PC-3 (cell line): ENCODE data around the gene TPM4. TPM values are rescaled to one million over a fixed set of nuclear protein-coding genes. Genes with fewer than 3 reads are reported as not detected.

Experiments
- ATAC-seq: fragments of 200-7000 bp; cut with Tn5 transposase; 2 replicates; pipeline ENCODE4 v1.9.1; 2020; ENCODE audit warnings: mild to moderate bottlenecking, moderate library complexity
- BruUV-seq: library from RNA; stranded (reverse); fragments of 400-500 nt; replicated peaks from 2 replicates; lab custom pipeline; 2021; lab: Mats Ljungman, UMichigan
- CTCF ChIA-PET: fragments of 300-600 bp; sonication (Branson Sonifier 250); formaldehyde crosslinking; loops from one replicate; lab custom pipeline; 2022; ENCODE audit warnings: antibody characterized with exemption; lab: Charles Lee
- POLR2A ChIA-PET: fragments of 300-600 bp; sonication (Branson Sonifier 250); formaldehyde crosslinking; loops from one replicate; lab custom pipeline; 2022; ENCODE audit warnings: antibody characterized with exemption; ENCODE audit not compliant: unreplicated experiment; lab: Charles Lee
- DNase-seq: peaks from one replicate; pipeline ENCODE4 v3.0.0-alpha.2; 2015
- H2AFZ ChIP-seq: fragments of 300-600 bp; sonication (generic); 2 replicates; pipeline ENCODE4 v1.6.0; 2016; ENCODE audit warnings: antibody characterized with exemption, low read length
- H3F3A ChIP-seq: fragments of 300-600 bp; sonication (generic); one replicate; pipeline ENCODE4 v1.6.0; 2017; ENCODE audit warnings: antibody characterized with exemption, low read length, control low read depth, mild to moderate bottlenecking; ENCODE audit not compliant: unreplicated experiment
- H3K27ac ChIP-seq: fragments of 300-600 bp; sonication (generic); 2 replicates; pipeline ENCODE4 v1.5.1; 2016; ENCODE audit warnings: mild to moderate bottlenecking, low read length
- H3K27me3 ChIP-seq: fragments of 300-600 bp; sonication (generic); 2 replicates; pipeline ENCODE4 v1.6.1; 2016; ENCODE audit warnings: low read length, mixed read lengths
- H3K36me3 ChIP-seq: fragments of 300-600 bp; sonication (generic); 2 replicates; pipeline ENCODE4 v1.6.1; 2016; ENCODE audit warnings: low read depth, mixed run types, low read length, mixed read lengths
- H3K4me1 ChIP-seq: fragments of 300-600 bp; sonication (generic); 2 replicates; pipeline ENCODE4 v1.5.1; 2016; ENCODE audit warnings: low read length; ENCODE audit not compliant: insufficient read depth
- H3K4me2 ChIP-seq: fragments of 300-600 bp; sonication (generic); 2 replicates; pipeline ENCODE4 v1.6.0; 2016; ENCODE audit warnings: low read length
- H3K4me3 ChIP-seq: fragments of 300-600 bp; sonication (generic); 2 replicates; pipeline ENCODE4 v1.5.1; 2016; ENCODE audit warnings: mild to moderate bottlenecking, low read length, mixed read lengths
- H3K79me2 ChIP-seq: fragments of 300-600 bp; sonication (generic); 2 replicates; pipeline ENCODE4 v1.6.1; 2017; ENCODE audit warnings: low read length, mixed read lengths
- H3K9ac ChIP-seq: fragments of 300-600 bp; sonication (generic); 2 replicates; pipeline ENCODE4 v1.6.0; 2016; ENCODE audit warnings: mild to moderate bottlenecking, low read length
- H3K9me2 ChIP-seq: fragments of 300-600 bp; sonication (generic); replicated peaks from 2 replicates; pipeline ENCODE4 v1.6.1; 2016; ENCODE audit warnings: mixed run types, low read length, mixed read lengths
- H3K9me3 ChIP-seq: fragments of 300-600 bp; sonication (generic); 2 replicates; pipeline ENCODE4 v1.6.1; 2016; ENCODE audit warnings: low read length, mixed read lengths
- H4K20me1 ChIP-seq: fragments of 300-600 bp; sonication (generic); 2 replicates; pipeline ENCODE4 v1.6.1; 2016; ENCODE audit warnings: low read length, mixed read lengths
- EZH2 ChIP-seq: fragments of 300-600 bp; sonication (generic); IDR thresholded peaks from one replicate; pipeline ENCODE4 v1.6.1; 2017; ENCODE audit warnings: antibody characterized with exemption, mild to moderate bottlenecking, low read length; ENCODE audit not compliant: unreplicated experiment
- EZH2phosphoT487 ChIP-seq: fragments of 300-600 bp; sonication (generic); IDR thresholded peaks from 2 replicates; pipeline ENCODE4 v1.6.1; 2018; ENCODE audit warnings: mild to moderate bottlenecking, antibody characterized with exemption, low read length, borderline replicate concordance
- intact Hi-C: fragments of 100-400 bp; cut with micrococcal nuclease; formaldehyde crosslinking; loops from 2 replicates; pipeline ENCODE4 v1.9.0; 2023
- total RNA-seq: library from RNA; depleted of rRNA; stranded (reverse); fragments of >200 nt; gene quantifications from 2 replicates; pipeline ENCODE4 v1.2.3, GENCODE V29; 2014
- TF ChIP-seq, protein P1 (sequence below): fragments of 300-600 bp; sonication (generic); conservative IDR thresholded peaks from 2 replicates; pipeline ENCODE4 v1.5.1; 2017; ENCODE audit warnings: antibody characterized with exemption, low read depth, mild to moderate bottlenecking, low read length

Gene TPM4
- total RNA-seq, 1 experiment from 2014 or later: 135 TPM

DNA sequence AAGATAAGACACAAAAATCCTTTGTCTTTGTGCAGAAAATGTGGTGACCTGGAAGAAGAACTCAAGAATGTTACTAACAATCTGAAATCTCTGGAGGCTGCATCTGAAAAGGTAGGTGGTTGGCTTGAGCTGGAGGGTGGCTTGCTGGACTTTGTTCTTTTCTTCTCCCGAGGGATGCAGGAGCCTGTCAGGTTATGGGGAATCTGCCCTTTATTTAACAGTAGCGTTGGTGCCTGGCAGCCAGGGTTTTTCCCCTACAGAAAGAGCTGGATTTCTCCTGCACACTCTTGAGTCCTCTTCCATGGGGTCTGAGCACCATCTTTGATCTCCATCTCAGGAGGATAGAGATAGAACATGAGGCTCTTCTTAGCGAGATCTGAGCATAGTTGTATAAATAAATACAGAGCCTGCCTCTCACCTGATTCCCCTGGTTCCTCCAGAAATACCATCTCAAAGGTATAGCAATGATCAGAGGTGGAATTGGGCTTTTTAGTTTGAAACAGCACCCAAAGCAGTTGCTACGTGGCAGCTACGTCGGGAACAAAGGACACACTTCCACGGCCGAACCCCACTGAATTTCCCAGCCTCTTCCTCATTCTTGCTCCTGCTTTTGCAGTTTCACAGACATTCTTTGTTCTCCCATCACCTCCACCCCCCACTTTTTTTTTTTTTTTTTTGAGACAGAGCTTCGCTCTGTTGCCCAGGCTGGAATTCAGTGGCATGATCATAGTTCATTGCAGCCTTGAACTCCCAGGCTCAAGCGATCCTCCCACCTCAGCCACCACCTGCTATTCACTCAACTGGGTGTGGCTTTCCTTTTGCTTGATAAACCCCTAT lies 12.9 kb downstream of the TPM4 start:
- ChIA-PET CTCF (interaction anchor here (0.6 kb wide), 1 partner anchor 65 kb away, joined by 3 read pairs; no protein-coding TSS in a partner anchor), POLR2A (no interaction called here)
- no peak overlapping the region for H3K27ac ChIP-seq
- ATAC-seq: no peak
- no peak overlapping the region for H3K4me2 ChIP-seq
- DNase-seq: no peak
- no TSS peak for BruUV-seq
- no peaks in the 10 kb centered on the region for H3K9me2 ChIP-seq
- H3K36me3 ChIP-seq: peaks cover 60% of the 10 kb centered on the region
- no peaks in the 10 kb centered on the region for H3K79me2 ChIP-seq
- H4K20me1 ChIP-seq: no peaks in the 10 kb centered on the region
- intact Hi-C loops: no loop called here
- no peaks in the 10 kb centered on the region for H3K9me3 ChIP-seq
- no peak for TF ChIP-seq EZH2
- TF ChIP-seq, protein P1, sequence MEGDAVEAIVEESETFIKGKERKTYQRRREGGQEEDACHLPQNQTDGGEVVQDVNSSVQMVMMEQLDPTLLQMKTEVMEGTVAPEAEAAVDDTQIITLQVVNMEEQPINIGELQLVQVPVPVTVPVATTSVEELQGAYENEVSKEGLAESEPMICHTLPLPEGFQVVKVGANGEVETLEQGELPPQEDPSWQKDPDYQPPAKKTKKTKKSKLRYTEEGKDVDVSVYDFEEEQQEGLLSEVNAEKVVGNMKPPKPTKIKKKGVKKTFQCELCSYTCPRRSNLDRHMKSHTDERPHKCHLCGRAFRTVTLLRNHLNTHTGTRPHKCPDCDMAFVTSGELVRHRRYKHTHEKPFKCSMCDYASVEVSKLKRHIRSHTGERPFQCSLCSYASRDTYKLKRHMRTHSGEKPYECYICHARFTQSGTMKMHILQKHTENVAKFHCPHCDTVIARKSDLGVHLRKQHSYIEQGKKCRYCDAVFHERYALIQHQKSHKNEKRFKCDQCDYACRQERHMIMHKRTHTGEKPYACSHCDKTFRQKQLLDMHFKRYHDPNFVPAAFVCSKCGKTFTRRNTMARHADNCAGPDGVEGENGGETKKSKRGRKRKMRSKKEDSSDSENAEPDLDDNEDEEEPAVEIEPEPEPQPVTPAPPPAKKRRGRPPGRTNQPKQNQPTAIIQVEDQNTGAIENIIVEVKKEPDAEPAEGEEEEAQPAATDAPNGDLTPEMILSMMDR: no peak; the same call in 1 of the 2 replicates
- TF ChIP-seq EZH2phosphoT487: no peak
- no peaks in the 10 kb centered on the region for H3F3A ChIP-seq
- H3K4me1 ChIP-seq: peaks cover 12% of the 10 kb centered on the region
- no peaks in the 10 kb centered on the region for H3K27me3 ChIP-seq
- no peak overlapping the region for H2AFZ ChIP-seq
- no peak overlapping the region for H3K9ac ChIP-seq
- no peak overlapping the region for H3K4me3 ChIP-seq

DNA sequence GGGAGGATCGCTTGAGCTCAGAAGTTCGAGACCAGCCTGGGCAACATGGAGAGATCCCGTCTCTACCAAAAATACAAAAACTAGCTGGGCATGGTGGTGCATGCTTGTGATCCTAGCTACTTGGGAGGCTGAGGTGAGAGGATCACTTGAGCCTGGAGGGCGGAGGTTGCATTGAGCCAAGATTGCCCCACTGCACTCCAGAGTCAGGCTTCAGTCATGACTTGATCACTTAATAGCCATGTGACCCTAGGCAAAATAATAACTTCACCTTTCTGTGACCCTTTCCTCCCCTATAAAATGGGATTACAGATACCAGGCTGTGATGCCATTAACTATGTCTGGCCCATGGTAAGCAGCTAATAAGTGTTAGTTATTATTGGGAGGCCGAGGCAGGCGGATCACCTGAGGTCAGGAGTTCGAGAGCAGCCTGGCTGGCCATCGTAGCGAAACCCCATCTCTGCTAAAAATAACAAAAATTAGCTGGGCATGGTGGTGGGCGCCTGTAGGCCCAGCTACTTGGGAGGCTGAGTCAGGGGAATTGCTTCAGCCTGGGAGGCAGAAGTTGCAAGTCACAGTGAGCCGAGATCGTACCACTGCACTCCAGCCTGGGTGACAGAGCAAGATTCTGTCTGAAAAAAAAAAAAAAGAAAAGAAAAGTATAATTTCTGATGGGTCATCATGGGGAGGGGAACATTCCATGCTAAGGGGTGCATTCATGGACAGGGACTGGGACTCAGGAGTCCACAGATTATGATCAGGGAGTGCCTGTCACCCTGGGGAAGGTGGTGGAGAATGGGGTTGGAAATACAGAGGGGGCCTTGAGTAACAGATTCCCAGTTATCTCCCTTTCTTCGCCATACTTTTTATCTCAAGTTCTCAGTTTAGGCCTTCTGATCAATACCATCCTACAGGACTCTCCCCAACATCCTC lies 15.5 kb downstream of the TPM4 start:
- no peak for DNase-seq
- no peak overlapping the region for H3K4me3 ChIP-seq
- no peak overlapping the region for H3K9ac ChIP-seq
- ChIA-PET POLR2A (no interaction called here), CTCF (no interaction called here)
- H3F3A ChIP-seq: no peaks in the 10 kb centered on the region
- H3K9me3 ChIP-seq: no peaks in the 10 kb centered on the region
- H3K79me2 ChIP-seq: 0 out of 2 replicates have a peak, but pooled peaks cover 7% of the 10 kb centered on the region
- H3K4me1 ChIP-seq: peaks cover 12% of the 10 kb centered on the region
- peaks cover 60% of the 10 kb centered on the region for H3K36me3 ChIP-seq
- no TSS peak for BruUV-seq
- H3K4me2 ChIP-seq: no peak overlapping the region
- no peak overlapping the region for H3K27ac ChIP-seq
- no peak overlapping the region for H2AFZ ChIP-seq
- no peaks in the 10 kb centered on the region for H3K9me2 ChIP-seq
- ATAC-seq: no peak
- no peak for TF ChIP-seq EZH2
- TF ChIP-seq EZH2phosphoT487: no peak
- TF ChIP-seq, protein P1: no peak
- intact Hi-C loops: loop anchor here (2.0 kb wide), 1 partner anchor 19 kb away; the partner anchor contains the start of gene RAB8A
- H4K20me1 ChIP-seq: no peaks in the 10 kb centered on the region
- H3K27me3 ChIP-seq: no peaks in the 10 kb centered on the region
